ENCODE data around the gene CASKIN1.

DNA sequence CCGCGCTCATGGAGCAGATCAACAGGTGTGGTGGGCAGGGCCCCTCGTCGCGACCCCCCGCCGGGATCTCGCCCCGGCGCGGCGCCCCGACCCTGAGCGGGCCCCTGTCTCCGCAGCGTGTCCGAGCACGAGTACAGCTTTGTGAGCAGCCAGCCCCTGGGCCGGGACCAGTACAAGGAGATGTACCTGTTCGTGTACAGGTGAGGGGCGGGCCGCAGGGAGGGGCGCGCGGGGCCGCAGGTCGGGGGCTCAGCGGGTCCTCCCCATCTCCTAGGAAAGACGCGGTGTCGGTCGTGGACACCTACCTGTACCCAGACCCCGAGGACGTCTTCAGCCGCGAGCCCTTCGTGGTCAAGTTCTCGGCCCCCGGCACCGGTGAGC is 40.7 kb upstream of the CASKIN1 start:
- TF ChIP-seq, protein P1, sequence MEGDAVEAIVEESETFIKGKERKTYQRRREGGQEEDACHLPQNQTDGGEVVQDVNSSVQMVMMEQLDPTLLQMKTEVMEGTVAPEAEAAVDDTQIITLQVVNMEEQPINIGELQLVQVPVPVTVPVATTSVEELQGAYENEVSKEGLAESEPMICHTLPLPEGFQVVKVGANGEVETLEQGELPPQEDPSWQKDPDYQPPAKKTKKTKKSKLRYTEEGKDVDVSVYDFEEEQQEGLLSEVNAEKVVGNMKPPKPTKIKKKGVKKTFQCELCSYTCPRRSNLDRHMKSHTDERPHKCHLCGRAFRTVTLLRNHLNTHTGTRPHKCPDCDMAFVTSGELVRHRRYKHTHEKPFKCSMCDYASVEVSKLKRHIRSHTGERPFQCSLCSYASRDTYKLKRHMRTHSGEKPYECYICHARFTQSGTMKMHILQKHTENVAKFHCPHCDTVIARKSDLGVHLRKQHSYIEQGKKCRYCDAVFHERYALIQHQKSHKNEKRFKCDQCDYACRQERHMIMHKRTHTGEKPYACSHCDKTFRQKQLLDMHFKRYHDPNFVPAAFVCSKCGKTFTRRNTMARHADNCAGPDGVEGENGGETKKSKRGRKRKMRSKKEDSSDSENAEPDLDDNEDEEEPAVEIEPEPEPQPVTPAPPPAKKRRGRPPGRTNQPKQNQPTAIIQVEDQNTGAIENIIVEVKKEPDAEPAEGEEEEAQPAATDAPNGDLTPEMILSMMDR (IDR thresholded peaks at IDR 0.05) = no peak
- TF ChIP-seq POLR2A (IDR thresholded peaks at IDR 0.05) = no peak
